Type B pancreatic cell (in vitro differentiated cells): ENCODE results near the gene ERCC8. TPM values are rescaled to one million over a fixed set of nuclear protein-coding genes. Genes with fewer than 3 reads are reported as not detected.

Experiments
- DNase-seq: peaks from one replicate; pipeline ENCODE4 v3.0.0; 2021; ENCODE audit warnings: mixed read lengths; ENCODE audit not compliant: unreplicated experiment; ENCODE audit errors: extremely low spot score
- H3K27ac Mint-ChIP-seq: 2 replicates; pipeline ENCODE4 v1.8.0; 2021; ENCODE audit warnings: mild to moderate bottlenecking, mixed read lengths
- H3K27me3 Mint-ChIP-seq: 2 replicates; pipeline ENCODE4 v1.8.0; 2021; ENCODE audit warnings: mixed read lengths
- H3K36me3 Mint-ChIP-seq: 2 replicates; pipeline ENCODE4 v1.8.0; 2021; ENCODE audit warnings: mixed read lengths
- H3K4me1 Mint-ChIP-seq: one replicate; pipeline ENCODE4 v1.8.0; 2021; ENCODE audit warnings: mixed read lengths; ENCODE audit not compliant: unreplicated experiment
- H3K4me3 Mint-ChIP-seq: 2 replicates; pipeline ENCODE4 v1.8.0; 2021; ENCODE audit warnings: mild to moderate bottlenecking, mixed read lengths
- H3K9me3 Mint-ChIP-seq: 2 replicates; pipeline ENCODE4 v1.8.0; 2021; ENCODE audit warnings: mixed read lengths
- total RNA-seq: library from RNA; stranded (reverse); gene quantifications from 2 replicates; pipeline ENCODE4 v1.2.1, GENCODE V29; 2021; ENCODE audit warnings: low replicate concordance
- TF ChIP-seq, protein P1 (sequence below): fragments of 200-600 bp; sonication (generic); conservative IDR thresholded peaks from 2 replicates; pipeline ENCODE4 v1.5.0; 2021; ENCODE audit warnings: antibody characterized with exemption, mild to moderate bottlenecking

ERCC8 gene
- total RNA-seq, 1 donor from 2014 or later: 15.4 TPM

DNA sequence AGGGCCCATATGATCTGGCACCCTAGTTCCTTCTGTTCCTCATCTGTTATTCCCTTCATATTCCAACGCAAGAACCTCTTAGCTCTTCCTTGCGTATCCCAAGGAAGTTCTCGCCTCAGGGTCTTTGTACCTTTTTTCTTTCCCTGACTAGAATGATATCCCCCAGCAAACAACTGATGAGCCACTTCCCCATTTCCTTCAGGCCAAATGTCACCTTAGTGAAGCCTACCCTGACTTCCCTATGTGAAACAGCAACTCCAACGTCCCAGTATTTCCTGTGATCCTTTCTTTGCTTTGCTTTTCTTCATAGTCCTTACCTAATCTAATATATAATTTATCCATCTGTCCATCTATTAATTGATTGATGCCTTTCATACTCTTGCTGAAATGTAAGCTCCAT is 47.9 kb downstream of the ERCC8 start:
- Mint-ChIP-seq H3K4me1 (no peaks in the 10 kb centered on the region), H3K27ac (no peak overlapping the region), H3K36me3 (peaks cover 21% of the 10 kb centered on the region), H3K4me3 (no peak overlapping the region), H3K9me3 (no peaks in the 10 kb centered on the region), H3K27me3 (no peaks in the 10 kb centered on the region)
- DNase-seq: no peak
- TF ChIP-seq, protein P1, sequence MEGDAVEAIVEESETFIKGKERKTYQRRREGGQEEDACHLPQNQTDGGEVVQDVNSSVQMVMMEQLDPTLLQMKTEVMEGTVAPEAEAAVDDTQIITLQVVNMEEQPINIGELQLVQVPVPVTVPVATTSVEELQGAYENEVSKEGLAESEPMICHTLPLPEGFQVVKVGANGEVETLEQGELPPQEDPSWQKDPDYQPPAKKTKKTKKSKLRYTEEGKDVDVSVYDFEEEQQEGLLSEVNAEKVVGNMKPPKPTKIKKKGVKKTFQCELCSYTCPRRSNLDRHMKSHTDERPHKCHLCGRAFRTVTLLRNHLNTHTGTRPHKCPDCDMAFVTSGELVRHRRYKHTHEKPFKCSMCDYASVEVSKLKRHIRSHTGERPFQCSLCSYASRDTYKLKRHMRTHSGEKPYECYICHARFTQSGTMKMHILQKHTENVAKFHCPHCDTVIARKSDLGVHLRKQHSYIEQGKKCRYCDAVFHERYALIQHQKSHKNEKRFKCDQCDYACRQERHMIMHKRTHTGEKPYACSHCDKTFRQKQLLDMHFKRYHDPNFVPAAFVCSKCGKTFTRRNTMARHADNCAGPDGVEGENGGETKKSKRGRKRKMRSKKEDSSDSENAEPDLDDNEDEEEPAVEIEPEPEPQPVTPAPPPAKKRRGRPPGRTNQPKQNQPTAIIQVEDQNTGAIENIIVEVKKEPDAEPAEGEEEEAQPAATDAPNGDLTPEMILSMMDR: no peak

DNA sequence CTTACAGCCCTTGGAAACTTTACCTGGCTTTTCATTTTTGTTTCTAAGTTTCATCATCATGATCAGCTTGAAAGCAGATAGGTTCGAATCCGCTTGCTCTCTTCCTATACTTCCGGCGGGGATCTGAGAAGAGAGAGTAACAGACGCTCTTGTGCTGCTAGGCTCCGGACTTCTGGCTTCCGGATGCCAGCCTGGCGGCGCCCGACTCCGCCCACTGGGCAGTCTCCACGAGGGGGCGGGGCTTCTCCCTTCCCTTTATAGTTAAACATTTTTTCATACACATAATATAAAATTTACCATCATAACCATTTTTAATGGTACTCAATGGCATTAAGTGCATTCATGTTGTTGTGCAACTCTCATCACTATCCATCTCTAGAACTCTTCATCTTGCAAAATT is 51.3 kb downstream of the ERCC8 start:
- H3K4me3 Mint-ChIP-seq: no peak overlapping the region
- DNase-seq: no peak
- no peaks in the 10 kb centered on the region for H3K27me3 Mint-ChIP-seq
- TF ChIP-seq, protein P1: no peak
- H3K9me3 Mint-ChIP-seq: no peaks in the 10 kb centered on the region
- peaks cover 18% of the 10 kb centered on the region for H3K36me3 Mint-ChIP-seq
- no peak overlapping the region for H3K27ac Mint-ChIP-seq
- no peaks in the 10 kb centered on the region for H3K4me1 Mint-ChIP-seq

DNA sequence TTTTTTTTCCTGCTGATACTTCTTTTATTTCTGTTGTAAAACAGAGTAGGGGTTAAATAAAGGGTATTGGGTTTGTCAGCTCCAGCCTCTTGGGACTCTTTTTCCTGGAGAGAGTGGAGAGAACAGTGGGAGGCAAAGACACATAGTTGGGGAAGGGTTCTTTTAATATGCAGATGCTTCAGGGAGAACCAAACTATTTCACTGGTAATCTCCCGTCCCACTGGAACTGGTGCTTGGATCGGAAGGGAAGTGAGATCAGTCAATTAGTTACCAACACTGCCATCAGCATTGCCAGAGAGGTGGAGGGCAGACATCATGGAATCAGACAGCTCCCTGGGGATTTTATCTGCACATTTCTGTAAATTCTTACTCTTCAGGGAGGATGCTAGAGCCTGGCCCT is 53.2 kb downstream of the ERCC8 start:
- Mint-ChIP-seq H3K27ac (no peak overlapping the region), H3K36me3 (peaks cover 12% of the 10 kb centered on the region)

DNA sequence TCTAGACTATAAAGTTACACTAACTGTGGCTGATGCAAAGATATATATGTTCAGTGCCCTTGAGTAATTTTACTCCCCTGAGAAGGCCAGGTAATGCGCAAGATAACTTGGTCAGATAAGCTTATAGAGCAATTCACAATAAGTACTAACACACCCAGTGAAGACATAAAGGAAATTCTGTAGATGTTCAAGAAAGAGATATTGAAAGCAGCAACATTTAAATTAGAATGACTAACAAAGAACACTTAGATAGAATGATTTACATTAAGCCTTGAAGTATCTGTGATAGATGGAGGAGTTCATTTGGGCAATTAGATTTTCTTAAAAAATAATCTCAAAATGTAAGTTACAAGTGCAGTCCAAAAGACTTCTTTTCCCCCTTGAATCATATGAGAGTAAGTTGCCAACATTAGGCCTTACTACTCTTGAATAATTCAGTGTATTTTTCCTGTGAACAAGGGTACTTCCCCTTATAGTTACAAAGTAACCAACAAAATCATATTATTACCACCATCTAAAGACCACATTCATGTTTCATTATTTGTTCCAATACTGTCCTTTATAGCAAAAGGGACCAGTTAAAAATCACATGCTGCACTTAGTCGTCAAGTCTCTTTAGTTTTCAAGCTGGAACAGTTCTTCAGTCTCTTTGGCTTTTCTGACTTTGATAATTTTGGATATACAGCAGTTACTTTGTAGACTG is 56.4 kb downstream of the ERCC8 start:
- no peaks in the 10 kb centered on the region for H3K27me3 Mint-ChIP-seq
- TF ChIP-seq, protein P1: no peak

More for the DNA sequence above, 53.2 kb downstream of the ERCC8 start:
- H3K27me3 Mint-ChIP-seq: no peaks in the 10 kb centered on the region
- no peak for DNase-seq
- H3K4me1 Mint-ChIP-seq: no peaks in the 10 kb centered on the region
- H3K4me3 Mint-ChIP-seq: no peak overlapping the region
- no peaks in the 10 kb centered on the region for H3K9me3 Mint-ChIP-seq
- TF ChIP-seq, protein P1: no peak

DNA sequence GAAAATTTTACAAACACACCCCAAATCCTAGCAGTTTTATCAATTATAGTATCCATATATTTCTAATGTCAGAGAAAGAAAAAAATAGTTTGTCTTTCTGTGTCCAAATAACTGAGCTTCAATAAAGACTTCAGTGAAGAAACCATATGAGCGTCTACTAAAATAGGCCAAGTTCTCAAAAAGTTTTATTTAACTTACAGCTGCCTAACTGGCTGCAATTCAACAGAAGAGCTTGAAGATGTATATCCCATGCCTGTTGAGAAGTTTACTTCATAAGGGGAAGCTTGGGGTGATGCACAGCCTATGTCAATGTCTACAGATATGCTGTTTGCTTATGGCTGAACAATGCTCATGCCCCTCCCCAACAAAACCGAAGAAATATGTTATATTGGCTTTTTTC is 57.1 kb downstream of the ERCC8 start:
- Mint-ChIP-seq H3K27me3 (no peaks in the 10 kb centered on the region), H3K27ac (no peak overlapping the region), H3K4me1 (no peaks in the 10 kb centered on the region), H3K9me3 (no peaks in the 10 kb centered on the region), H3K4me3 (no peak overlapping the region), H3K36me3 (peaks cover 9% of the 10 kb centered on the region)
- TF ChIP-seq, protein P1: no peak
- DNase-seq: no peak

More for the DNA sequence above, 56.4 kb downstream of the ERCC8 start:
- H3K4me3 Mint-ChIP-seq: no peak overlapping the region
- peaks cover 11% of the 10 kb centered on the region for H3K36me3 Mint-ChIP-seq
- no peaks in the 10 kb centered on the region for H3K4me1 Mint-ChIP-seq
- DNase-seq: no peak
- H3K9me3 Mint-ChIP-seq: no peaks in the 10 kb centered on the region
- no peak overlapping the region for H3K27ac Mint-ChIP-seq
